K562 (cell line): Measurements from ENCODE around the gene TRMT2A. TPM values are rescaled to one million over a fixed set of nuclear protein-coding genes. Genes with fewer than 3 reads are reported as not detected.
A peak's percentile ranks its signal among the peaks of the same experiment; 100 is the strongest.

Source experiments
- CSDE1 ChIP-seq, 2 experiments: fragments of 450-650 bp; IDR thresholded peaks; 2 replicates each; pipeline ENCODE4 v1.6.1; 2016; ENCODE audit warnings: mild to moderate bottlenecking in 1 of 2
- HMGXB4 ChIP-seq: sonication (generic); formaldehyde crosslinking; IDR thresholded peaks from 2 replicates; pipeline ENCODE4 v1.8.1; 2023; ENCODE audit warnings: mild to moderate bottlenecking, missing genetic modification reagents
- KLF1 ChIP-seq: fragments of 450-650 bp; IDR thresholded peaks from 2 replicates; pipeline ENCODE4 v1.6.1; 2016; ENCODE audit warnings: missing genetic modification characterization, missing compliant biosample characterization
- PYGO2 ChIP-seq: fragments of 450-650 bp; IDR thresholded peaks from 2 replicates; pipeline ENCODE4 v1.6.1; 2016; ENCODE audit warnings: mild to moderate bottlenecking, missing genetic modification characterization, moderate library complexity, missing compliant biosample characterization
- SETDB1 ChIP-seq: IDR thresholded peaks from one replicate; pipeline ENCODE4 v1.6.1; 2012; ENCODE audit warnings: low read length, control low read depth, inconsistent platforms
- SMAD3 ChIP-seq: fragments of 450-650 bp; formaldehyde crosslinking; conservative IDR thresholded peaks from 2 replicates; pipeline ENCODE4 v1.4.0; 2020; ENCODE audit warnings: mild to moderate bottlenecking
- SMC3 ChIP-seq: conservative IDR thresholded peaks from 2 replicates; pipeline ENCODE4 v1.6.1; 2011; ENCODE audit warnings: low read depth, low read length, improper control_type of control experiment; ENCODE audit not compliant: insufficient read depth
- TFAM ChIP-seq: fragments of 250-450 bp; sonication (Bioruptor Pico); conservative IDR thresholded peaks from 2 replicates; pipeline ENCODE4 v1.5.0; 2021; ENCODE audit warnings: mild to moderate bottlenecking, moderate library complexity
- THAP12 ChIP-seq: fragments of 250-450 bp; sonication (Bioruptor Pico); IDR thresholded peaks from 2 replicates; pipeline ENCODE4 v1.9.0; 2021; ENCODE audit warnings: mild to moderate bottlenecking, inconsistent platforms
- WHSC1 ChIP-seq: IDR thresholded peaks from one replicate; pipeline ENCODE4 v1.6.1; 2012; ENCODE audit warnings: low read length, control low read depth, inconsistent platforms
- polyA plus RNA-seq, 8 experiments: library from polyadenylated mRNA; depleted of rRNA in 4 of 8; stranded (reverse) in 5 of 8; unstranded in 3 of 8; fragments of >200 nt; fragmentation: Nextera tagmentation in 2 of 8; fragmentation: Illumina TruSeq in 1 of 8; extraction: Ambion mirVana in 2 of 8; extraction: Trizol in 1 of 8; gene quantifications; 2 replicates each; pipeline versions ENCODE4 v1.2.1 to v1.2.3, GENCODE V29; 2011 to 2014; ENCODE audit warnings: inconsistent platforms in 1 of 8, missing spikeins in 1 of 8
- total RNA-seq, 7 experiments: library from RNA; depleted of rRNA in 6 of 7; stranded (reverse); fragments of >200 nt in 6 of 7; fragmentation: Illumina TruSeq in 2 of 7; extraction: Trizol in 2 of 7; gene quantifications; 2 replicates each; pipeline versions ENCODE4 v1.2.1 to v1.2.3, GENCODE V29; 2011 to 2021; ENCODE audit warnings: low replicate concordance in 1 of 7

TRMT2A gene
- total and polyA plus RNA-seq, 9 of the 15 experiments (the other 6 are each of a cell fraction or from before 2014, with no cell fraction given): 1.6 to 265 (median 140) TPM

GRCh38 chr22:20137113-20137512, 20.1 kb upstream of the TRMT2A start (continued):
- TF ChIP-seq HMGXB4 (peak; percentile 11; the same call in 1 of the 2 replicates), SMAD3 (CRISPR knock-in tag) (no peak), PYGO2 (tag) (no peak), WHSC1 (peak; percentile 89), SMC3 (no peak), THAP12 (CRISPR knock-in tag) (peak; percentile 33; the same call in 1 of the 2 replicates), KLF1 (tag) (0 out of 2 replicates have a peak, but pooled peaks have one; percentile 33), TFAM (no peak), SETDB1 (peak; percentile 71), CSDE1 (IDR thresholded peaks at IDR 0.05) (no peak)
